Activated CD4-positive, alpha-beta T cell treated with anti-CD3 and anti-CD28 coated beads for 24 hours (primary cell): ENCODE data around the gene SERPINE2.

Experiments
- DNase-seq, 2 donors: peaks; one replicate each; pipeline ENCODE4 v3.0.0-alpha.2; 2020; ENCODE audit warnings: low read depth in 2 of 2

SERPINE2 gene, protein sequence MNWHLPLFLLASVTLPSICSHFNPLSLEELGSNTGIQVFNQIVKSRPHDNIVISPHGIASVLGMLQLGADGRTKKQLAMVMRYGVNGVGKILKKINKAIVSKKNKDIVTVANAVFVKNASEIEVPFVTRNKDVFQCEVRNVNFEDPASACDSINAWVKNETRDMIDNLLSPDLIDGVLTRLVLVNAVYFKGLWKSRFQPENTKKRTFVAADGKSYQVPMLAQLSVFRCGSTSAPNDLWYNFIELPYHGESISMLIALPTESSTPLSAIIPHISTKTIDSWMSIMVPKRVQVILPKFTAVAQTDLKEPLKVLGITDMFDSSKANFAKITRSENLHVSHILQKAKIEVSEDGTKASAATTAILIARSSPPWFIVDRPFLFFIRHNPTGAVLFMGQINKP

GRCh38 chr2:224039080-224039769 lies at the start of gene SERPINE2:
SERPINE2 (minus strand) TSS chr2:224039286; CDS start chr2:224001900, 37,386 bp downstream.
- DNase-seq, result peak; percentile 19 to 29

DNA sequence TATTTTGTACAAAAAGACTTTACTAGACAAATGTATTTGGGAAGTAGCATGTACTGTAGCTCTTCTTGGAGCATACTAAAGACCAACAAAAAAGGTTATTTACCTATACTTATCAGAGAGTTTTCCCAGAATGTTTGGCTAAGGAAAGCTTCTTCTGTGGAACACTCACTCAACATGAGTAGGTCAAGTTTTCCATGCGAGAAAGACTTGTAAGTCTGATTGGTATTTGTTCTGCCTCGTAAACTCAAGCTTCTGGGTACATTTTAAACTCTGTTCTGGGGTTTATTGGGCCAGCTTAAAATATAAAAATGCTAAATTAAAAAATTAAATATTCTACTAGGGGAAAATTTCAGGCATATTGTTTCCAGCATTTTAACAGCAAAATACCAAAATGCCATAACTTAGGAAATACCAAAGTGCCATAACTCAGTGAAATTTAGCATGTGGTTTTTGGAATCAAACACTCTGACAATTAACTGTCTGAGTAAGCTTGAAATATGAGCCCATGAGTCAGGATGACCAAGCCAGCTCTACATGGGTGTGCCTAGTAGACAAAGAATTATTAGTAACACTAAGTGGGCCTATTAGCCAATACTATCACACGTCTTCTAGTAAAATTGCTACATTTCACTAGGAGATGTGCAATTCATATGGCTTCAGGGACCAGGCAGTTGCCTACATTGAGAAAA lies 47.3 kb upstream of the SERPINE2 start:
- DNase-seq, result no peak

- DNase-seq, result no peak
These were observed 46.7 kb upstream of the SERPINE2 start for GRCh38 chr2:224085811-224086210.

- no peak for DNase-seq
These were observed 46.2 kb upstream of the SERPINE2 start for GRCh38 chr2:224085246-224085645.

DNA sequence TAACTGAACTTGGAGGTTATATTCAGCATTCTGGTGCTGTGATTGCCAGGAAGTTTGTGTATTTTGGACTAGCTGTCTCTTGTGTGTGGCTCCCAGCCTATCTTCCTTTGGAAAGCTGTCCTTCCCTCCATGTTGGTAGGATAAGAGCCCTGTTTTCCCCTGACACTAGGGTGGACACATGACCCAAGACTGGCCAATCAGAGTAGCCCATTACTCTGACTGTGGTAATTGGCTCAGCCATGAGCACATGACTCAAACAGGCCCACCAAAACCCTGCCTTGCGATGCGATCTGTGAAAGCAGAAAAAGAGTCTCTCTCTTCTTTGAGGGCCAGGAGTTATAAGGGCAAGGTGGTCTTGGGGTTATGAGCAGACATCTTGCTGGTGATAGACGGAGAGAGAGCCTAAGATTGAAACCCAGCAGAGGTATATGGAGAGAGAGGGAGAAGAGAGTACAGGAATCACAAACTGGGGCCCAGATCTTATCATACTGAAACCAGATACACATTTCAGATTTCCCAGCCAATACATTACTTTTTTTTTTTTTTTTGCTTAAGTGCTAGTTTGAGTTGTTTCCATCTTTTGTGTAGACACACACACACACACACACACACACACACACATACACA lies 45.3 kb upstream of the SERPINE2 start:
- DNase-seq, result no peak

GRCh38 chr2:224083638-224084037 lies 44.6 kb upstream of the SERPINE2 start:
- no peak for DNase-seq

DNA sequence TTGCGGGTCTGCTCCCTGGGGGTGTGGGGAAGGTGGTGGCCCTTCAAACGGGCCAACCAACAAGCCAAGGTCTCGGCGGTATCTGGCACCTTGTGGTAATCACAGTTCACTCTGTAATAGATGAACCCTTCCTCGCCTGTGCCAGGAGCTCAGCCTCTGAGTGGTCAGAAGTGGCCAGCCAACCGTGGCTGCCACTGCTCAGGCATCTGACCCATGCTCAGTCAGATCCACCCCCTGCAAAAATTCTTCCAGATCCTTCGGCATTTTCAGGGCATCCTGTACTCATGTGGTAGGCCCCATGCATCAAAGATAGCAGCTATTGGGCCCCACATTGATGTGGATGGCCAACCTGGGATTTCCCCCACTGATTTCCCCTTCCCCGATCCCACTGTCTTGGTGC lies 39.6 kb upstream of the SERPINE2 start:
- no peak for DNase-seq

DNA sequence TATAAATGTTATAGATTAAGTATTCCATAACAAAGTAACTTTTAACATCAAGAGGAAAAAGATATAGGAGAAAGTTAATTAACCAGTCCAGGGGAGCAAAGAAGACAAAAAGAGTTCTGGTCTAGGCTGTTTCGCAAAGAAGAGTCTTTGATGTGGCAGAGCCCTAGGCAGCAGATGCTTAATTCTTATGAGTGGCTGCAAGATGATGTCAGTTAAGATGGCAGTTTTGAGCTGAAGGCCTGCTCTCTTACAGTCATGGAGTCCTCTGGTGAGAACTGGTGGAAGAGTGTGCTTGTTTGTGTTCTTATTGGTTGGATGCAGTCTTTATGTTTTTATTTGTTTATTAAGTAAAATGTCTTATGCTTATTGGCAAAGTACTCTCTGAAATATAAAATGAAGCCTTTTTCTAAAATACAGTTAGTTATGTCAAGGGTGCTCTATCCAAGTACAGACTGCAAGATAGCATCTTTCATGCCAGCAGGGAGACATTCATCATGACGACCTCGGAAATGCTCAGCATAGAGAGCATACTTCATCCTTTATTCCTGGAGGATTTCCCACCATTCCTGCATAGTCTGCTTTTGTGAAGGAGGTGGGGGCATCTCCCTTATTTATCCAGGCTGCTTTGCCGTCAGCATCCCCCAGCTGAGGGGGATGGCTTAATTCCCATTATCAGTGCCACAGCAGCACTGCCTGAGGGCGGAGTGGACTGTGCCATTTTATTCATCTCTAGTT lies 38.9 kb upstream of the SERPINE2 start:
- no peak for DNase-seq

DNA sequence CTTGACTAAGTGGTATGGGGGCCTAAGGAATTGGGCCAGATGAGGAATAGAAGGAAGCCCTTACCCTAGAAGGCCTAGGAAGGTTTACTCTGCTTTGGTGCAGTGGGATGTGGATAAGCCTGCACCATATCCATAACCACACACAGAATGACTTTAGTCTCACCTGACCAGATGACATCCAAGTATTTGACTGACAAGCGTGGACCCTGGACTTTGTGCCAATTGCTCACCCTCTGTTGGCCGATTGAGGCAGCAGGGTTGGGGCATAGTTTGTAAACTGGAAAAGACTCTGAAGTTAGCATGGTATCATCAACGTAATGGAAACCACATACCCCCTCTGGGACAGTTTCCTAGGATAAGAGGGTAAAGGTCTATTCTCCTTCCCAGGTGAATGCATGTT lies 36.5 kb upstream of the SERPINE2 start:
- DNase-seq, result no peak

- DNase-seq, result no peak
These were observed 34.6 kb upstream of the SERPINE2 start for GRCh38 chr2:224073676-224074075.

- DNase-seq, result no peak
These were observed 33.6 kb upstream of the SERPINE2 start for GRCh38 chr2:224072541-224073188.

- no peak for DNase-seq
These were observed 30.1 kb upstream of the SERPINE2 start for GRCh38 chr2:224069172-224069571.

- DNase-seq, result no peak
These were observed 24.2 kb upstream of the SERPINE2 start for GRCh38 chr2:224063298-224063648.

GRCh38 chr2:224062481-224063297 lies 23.6 kb upstream of the SERPINE2 start:
- DNase-seq, result no peak

- DNase-seq, result no peak
These were observed 21.8 kb upstream of the SERPINE2 start for GRCh38 chr2:224060783-224061482.

DNA sequence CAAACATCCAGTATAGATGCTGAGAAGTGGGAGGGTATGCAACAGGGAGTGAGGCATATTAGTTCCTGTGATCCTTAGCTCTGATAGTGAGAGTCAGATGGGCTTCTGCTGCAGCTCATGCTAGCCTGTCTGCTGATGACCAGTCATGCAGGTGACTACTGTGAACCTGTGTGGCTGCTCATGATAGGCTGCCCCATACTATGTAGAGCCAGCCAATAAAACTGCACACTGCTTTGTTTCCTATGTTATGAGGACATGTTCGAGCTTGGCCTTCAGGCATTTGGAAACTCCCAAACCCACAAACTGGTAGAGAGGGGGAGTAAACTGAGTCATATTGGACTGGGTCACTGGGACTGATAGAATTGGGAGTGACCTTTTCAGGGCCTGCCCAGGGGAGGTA lies 20.1 kb upstream of the SERPINE2 start:
- DNase-seq, result no peak

DNA sequence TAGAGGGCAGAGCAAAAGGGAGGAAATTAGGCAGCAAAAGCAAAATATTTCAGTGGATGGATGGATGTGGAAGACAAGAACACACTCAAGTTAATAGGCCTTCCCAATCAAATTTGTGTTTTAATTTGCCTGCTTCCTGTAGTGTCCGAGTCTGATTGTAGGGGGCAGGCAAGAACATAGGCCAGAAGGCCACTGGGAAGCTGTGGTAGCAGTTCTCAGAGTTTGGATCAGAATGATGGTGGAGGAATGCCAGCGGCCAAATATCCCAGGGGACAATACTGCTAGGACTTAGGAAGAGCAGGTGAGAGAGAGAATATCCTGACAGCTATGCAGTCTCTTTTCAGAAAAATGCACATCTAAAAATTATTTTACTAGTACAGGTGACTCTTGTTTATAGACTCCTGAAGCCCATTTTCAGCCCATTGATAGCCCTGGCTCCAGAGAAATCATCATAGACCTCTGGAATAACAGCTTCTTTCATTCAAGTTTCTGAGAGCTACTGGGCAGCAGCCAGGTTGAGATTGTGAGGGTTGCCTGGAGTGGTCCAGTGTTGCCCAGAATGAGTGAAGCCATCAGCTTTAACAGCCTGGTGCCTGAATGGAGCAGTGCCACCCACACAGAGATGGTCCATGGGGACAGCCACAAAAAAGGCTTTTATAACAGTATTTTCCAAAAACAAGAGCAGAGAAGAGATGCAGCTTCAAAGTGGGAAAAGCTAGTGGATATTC lies 19.1 kb upstream of the SERPINE2 start:
- DNase-seq, result no peak

- no peak for DNase-seq
These were observed 17.8 kb upstream of the SERPINE2 start for GRCh38 chr2:224056889-224057288.

- DNase-seq, result no peak
These were observed 16.0 kb upstream of the SERPINE2 start for GRCh38 chr2:224055101-224055500.
